GM11168 (cell line): ENCODE results near the gene RBBP8NL.

Experiments used
- in situ Hi-C: fragments of 300-500 bp; cut with MboI; formaldehyde crosslinking; loops from one replicate; pipeline ENCODE4 v1.12.0; 2022; ENCODE audit warnings: low sequenced_read_pairs; ENCODE audit not compliant: unreplicated experiment

The RBBP8NL gene

DNA sequence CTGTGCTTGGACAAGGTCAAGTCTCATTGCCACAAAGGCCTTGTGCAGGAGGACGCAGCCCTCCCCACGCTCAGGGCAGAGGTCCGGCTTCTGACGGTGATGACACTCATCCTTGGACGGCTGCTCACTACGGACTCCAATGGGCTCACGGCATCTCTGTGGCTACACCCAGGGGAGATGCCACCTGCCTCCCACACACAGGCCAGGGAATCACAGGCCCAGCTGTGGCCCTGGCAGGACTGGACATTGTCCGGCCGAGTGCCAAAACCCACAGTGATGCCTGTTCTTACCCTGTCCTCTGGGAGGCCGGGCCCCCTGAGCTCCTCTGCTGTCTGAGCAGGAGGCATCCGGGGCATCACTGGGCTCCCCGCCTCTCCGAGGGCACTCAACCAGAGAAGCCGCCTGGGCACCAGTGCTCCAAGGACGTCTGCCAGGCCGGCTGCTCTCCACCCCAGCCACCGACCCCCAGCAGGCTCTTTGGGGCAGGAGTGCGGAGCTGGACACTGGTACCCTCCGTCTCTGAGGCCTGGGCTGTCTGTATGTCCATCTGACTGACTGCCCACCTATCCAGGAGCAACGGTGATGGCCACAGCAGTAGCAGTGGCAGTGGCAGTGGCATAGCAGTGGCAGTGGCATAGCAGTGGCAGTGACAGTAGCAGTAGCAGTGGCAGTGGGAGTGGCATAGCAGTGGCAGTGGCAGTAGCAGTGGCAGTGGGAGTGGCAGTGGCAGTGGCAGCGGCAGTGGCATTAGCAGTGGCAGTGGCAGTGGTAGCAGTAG, 1.9 kb downstream of the RBBP8NL start:
- in situ Hi-C loops, result no loop called here

DNA sequence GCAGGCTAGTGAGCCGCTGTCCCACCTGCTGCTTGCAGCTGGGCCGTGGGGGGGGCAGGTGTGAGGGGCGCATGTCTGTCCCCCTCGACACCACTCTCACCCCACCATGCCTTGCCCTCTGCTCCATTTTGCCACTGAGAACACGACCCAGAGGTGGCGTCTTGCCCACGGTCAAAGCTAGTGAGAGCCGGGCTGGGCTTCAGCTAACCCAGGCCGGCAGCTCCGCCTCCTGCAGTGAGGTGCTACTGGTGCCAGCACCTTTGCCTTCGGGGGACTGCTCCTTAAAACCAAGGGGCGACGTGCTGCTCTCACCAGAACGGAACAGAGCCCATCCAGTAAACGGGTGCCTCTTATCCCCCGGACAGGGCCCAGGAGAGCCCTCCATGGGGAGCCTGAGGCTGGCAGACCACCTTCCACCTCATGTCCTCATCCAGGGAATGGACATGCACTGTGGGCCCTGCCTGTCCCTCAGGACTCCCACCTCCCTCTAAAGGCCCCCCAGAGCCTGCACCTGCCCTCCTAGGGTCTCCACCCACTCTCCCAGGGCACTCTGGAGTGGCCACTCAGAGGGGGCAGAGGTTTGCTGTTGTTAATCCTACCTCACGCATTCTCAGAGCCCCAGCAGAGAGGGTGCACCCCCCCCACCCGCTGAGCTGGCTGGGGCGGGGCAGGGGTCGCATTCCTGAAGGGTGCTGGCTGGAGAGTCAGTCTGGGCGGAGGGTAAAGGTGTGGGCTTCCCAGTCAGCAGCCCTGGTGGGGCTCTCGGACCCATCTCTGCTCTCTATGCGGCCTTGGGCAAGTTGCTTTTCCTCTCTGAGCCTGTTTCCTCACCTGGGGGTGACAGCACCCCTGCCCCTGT, 2.9 kb downstream of the RBBP8NL start:
- in situ Hi-C loops, result no loop called here

- in situ Hi-C loops, result no loop called here
These were observed 4.0 kb downstream of the RBBP8NL start for GRCh38 chr20:62423326-62423706.

DNA sequence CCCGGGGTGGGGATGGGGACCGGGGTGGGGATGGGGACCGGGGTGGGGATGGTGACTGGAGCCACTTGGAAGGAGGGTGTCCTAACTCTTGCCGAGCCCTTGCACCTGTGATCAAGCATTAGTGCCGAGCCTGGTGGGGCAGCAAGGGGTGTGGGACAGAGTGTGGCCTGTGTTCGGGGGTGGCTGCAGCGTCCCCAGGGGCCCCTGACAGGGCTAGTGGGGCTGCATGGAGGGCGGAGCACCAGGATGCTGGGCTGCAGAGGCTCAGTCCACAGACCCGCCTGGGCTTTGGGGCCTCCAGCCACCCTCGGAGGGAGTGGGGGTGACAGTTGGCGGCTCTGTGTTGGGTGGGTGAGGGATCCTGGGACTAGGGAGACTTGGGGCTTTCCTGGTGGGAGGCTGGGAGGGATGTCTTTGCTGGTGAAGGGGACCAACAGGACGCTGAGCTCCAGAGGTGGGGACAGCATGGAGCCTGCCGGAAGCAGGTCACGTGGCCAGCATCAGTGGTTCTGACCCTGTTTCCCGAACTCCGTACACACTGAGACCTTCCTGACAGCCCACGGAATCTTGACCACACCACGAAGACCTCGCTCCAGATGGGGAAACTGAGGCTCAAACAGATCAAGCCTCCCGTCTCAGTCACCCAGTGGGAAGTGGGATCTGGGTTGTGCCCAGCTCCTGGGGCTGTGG, 4.6 kb downstream of the RBBP8NL start:
- in situ Hi-C loops, result no loop called here

DNA sequence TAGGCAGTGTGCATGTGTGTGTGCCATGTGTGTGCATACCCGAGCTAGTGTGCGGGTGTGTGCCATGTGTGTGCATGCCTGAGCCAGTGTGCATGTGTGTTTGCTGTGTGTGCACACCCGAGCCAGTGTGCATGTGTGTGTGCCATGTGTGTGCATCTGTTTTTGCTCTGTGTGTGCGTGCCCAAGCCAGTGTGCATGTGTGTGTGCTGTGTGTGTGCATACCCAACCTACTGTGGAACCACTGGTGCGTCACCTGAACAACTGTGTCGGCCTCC, 5.7 kb downstream of the RBBP8NL start:
- in situ Hi-C loops, result no loop called here

DNA sequence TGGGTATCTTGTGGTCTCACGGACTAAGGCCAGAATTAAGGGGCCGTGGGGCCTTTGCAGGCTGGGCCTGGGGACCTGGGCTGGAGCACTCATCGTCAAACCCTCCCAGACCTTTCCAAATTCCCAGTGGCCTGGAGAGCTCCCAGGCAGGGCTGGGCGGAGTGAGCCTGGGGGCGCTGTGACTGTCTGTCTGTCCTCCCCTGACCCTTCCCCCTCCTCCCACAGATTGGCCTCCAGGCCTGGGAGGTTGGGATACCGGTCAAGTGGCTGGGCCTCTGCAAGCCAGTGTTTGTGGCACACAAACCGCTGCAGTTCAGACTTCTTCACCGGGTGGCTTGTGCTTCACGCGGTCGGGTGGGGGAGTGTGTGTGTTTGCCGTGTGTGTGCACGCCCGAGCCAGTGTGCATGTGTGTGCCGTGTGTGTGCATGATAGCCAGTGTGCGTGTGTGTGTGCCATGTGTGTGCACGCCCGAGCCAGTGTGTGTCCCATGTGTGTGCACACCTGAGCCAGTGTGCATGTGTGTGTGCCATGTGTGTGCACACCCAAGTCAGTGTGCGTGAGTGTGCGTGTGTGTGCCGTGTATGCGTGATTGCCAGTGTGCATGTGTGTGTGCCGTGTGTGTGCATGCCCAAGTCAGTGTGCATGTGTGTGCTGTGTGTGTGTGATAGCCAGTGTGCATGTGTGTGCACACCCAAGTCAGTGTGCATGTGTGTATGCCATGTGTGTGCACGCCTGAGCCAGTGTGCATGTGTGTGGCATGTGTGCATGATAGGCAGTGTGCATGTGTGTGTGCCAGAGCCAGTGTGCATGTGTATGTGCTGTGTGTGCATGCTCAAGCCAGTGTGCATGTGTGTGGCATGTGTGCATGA, 6.3 kb downstream of the RBBP8NL start:
- in situ Hi-C loops, result no loop called here

- in situ Hi-C loops, result no loop called here
These were observed 7.6 kb downstream of the RBBP8NL start for GRCh38 chr20:62419759-62420158.

- in situ Hi-C loops, result no loop called here
These were observed 8.4 kb downstream of the RBBP8NL start for GRCh38 chr20:62418709-62419487.

DNA sequence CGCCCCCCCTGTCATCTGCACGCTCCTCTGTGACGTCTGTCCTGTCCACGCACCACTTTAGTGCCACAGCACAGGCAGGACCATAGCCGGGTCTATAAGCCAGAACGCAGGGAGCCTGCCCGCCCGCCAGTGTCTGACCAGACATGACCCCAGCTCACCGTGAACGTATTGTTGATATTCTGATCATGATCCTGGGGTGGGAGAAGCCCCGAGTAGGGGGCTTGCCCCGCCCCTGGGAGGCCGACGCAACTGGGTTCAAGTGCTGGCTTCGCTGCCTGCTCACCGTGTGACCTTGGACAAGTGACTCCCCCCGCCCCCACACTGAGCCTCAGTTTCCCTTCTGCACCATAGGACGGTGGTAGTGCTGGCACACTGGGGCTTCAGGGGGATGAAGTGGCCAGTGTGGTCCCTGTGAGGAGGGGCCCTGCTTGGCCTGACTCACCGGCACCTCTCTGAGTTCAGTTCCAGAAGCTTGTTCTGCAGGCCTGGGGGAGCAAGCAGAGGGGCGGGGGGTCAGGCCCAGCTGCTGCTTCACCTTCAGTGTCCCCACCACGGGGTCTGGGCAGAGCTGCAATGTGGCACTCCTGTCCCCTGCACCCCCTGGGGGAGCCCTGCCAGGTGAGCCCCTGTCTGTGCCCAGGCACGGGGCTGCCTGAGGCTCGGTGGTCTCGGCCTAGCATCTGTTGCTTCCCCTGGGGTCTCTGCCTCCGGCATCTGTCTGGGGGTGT, 9.2 kb downstream of the RBBP8NL start:
- in situ Hi-C loops, result no loop called here

GRCh38 chr20:62416651-62417637, 10.4 kb downstream of the RBBP8NL start:
- in situ Hi-C loops, result no loop called here

- in situ Hi-C loops, result no loop called here
These were observed 11.8 kb downstream of the RBBP8NL start for GRCh38 chr20:62415354-62416111.

GRCh38 chr20:62413896-62414481, 13.3 kb downstream of the RBBP8NL start:
- in situ Hi-C loops, result no loop called here

DNA sequence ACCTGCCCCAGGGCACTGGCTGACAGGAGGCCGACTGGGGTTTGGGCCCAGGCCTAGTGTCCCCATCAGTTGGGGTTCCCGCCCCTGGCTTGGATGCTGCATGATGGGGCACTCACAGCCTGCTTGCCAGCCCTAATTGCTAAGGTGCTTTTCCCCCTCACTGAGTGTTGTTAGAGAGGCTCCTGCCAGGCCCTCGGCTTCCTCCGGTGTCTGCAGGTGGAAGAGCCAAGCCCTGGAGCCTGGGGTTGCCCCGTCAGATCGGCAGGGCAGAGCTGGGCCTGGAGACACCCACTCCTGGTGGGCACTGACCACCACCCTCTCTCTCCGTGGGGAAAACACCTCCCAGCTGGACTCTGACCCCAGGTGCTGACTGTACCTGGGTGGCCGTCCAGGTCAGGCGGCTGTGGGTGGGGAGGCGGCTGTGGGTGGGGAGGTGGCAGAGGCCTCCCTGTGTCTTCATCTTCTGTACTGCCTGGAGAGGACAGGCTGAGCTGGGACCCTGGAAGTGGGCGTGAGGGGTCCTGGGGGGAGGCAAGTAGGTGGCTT, 14.2 kb downstream of the RBBP8NL start:
- in situ Hi-C loops, result no loop called here

DNA sequence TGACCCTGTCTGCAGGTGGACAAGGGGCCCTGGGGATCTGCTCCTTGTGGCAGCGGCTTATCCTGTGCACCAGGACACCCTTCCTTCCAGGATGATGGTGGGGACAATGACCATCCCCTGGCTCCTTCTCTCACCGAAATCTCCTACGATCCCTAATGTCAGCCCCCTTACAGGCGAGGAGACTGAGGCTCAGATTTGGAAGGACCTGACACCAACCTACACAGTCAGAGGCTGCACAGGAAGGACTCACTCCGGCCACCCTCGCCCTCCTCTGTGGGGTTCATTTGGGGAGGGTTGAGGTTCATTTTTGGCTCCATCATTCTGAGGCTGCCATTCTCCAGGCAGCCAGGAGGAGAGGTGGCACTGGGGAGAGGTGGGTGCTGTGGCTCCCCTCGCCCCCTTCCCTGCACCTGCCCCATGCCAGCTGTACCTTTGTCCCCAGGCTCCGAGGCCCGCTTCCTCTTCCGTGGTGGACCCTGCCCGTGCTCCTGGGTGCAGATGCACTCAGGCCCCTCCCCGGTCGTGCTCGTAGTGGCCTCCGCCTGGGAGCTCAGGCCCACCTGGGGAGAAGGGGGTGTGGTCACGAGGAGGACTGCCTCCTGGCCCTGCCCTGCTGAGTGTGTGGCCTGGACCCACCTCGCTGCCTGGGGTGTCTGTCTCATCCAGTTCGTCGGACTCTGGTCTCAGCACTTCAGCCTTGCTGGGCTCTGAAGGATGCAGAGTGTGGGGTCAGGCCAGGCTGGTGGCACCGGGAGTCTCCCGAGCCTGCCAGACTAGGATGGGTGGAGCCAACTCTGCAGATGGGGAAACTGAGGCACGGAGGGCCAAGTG, 14.9 kb downstream of the RBBP8NL start:
- in situ Hi-C loops, result no loop called here

DNA sequence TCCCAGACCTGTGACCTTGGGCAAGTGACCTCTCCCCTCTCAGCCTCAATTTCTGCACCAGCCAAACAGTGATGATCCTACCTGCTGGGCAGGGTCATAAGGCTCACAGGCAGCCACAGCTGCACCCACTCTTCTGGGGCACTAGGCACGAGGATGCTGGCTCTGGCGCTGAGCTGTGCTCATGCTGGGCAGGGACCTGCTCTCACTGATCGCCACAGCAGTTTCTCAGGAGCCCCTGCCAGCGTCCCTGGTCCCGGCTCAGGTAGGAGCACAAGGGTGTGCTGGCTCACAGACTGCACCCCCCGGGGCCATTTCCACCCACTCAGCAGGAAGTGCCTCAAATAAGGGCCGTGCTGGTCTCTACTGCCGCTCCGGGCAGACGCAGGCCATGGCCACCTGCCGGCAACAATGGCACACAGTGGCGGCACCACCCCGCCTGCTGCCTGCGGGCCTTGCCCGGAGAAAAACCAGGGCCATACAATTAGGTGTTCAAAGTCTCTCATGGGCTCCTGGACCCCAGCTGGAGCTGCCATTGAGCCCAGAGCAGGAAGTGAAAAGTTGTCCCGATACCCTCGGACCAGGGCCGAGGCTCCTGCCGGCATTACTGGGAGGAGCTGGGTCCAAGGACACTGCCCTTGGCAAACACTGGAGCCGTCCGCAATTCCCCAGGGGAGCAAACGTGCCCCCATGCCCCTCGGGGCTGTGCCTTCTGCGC, 15.7 kb downstream of the RBBP8NL start:
- in situ Hi-C loops, result no loop called here
